ENCODE results near the gene YDJC. TPM values are rescaled to one million over a fixed set of nuclear protein-coding genes. Genes with fewer than 3 reads are reported as not detected.

YDJC gene
- total and polyA plus RNA-seq, 8 donors = 8.1 to 75.3 (median 38.1) TPM

DNA sequence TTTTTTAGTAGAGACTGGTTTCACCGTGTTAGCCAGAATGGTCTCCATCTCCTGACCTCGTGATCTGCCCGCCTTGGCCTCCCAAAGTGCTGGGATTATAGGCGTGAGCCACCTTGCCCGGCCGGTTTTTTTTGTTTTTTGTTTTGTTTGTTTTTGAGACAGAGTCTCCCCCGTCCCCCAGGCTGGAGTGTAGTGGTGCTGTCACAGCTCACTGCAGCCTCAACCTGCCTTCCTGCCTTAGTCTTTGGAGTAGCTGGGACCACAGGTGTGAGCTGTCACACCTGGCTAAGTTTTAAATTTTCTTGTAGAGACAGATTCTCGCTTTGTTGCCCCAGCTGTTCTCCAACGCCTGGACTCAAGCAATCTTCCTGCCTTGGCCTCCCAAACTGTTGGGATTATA is 39.2 kb upstream of the YDJC start:
- Histone ChIP-seq H3K27ac (no peak overlapping the region), H3K4me3 (no peak overlapping the region), H3K9me3 (no peaks in the 10 kb centered on the region), H3K36me3 (peaks cover 35 to 51% (median 50%) of the 10 kb centered on the region in 4 donors), H3K4me1 (peaks cover 4 to 32% (median 28%) of the 10 kb centered on the region in 4 donors), H3K27me3 (no peaks in the 10 kb centered on the region)
- TF ChIP-seq POLR2A (IDR thresholded peaks at IDR 0.05) = no peak
- DNase-seq = no peak
- intact Hi-C loops (cut with DNase I; ENCODE audit: low total_unique reads) = no loop called here
- 52 to 73% (median 57%) methylated on average over 8 to 9 of the region's 9 CpGs for WGBS, 5 donors

DNA sequence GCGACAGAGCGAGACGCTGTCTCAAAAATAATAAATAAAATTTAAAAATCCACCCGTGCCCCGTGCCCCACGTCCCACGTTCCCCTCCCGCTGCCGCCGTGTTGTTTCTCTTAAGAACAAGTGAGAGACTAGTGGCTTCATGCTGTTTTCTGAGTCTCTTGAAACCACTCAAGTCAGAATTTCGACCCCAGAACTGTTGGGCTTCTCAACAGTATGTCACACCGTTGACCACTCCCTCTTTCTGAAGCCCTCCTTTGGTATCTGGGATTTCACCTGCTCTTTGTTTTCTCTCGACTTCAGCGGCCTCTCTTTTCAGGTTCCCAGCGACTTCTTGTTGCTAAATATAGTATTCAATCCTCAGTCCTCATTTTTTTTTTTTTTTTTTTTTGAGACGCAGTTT is 37.0 kb upstream of the YDJC start:
- Histone ChIP-seq H3K4me1 (peaks cover 4 to 32% (median 28%) of the 10 kb centered on the region in 4 donors), H3K4me3 (peak overlapping the region; percentile 61 to 83 (median 75)), H3K9me3 (no peaks in the 10 kb centered on the region), H3K27me3 (no peaks in the 10 kb centered on the region), H3K36me3 (peaks cover 18 to 29% (median 27%) of the 10 kb centered on the region in 4 donors), H3K27ac (peak overlapping the region in 4 of 5 donors; percentile 92 to 95 (median 94))
- no peak for DNase-seq
- no peak for TF ChIP-seq EP300 (IDR thresholded peaks at IDR 0.05)
- TF ChIP-seq CTCF (IDR thresholded peaks at IDR 0.05) = no peak
- TF ChIP-seq POLR2A (IDR thresholded peaks at IDR 0.05) = no peak
- TF ChIP-seq POLR2AphosphoS5 (IDR thresholded peaks at IDR 0.05) = no peak
- WGBS, 5 donors = 32 to 53% (median 35%) methylated on average over 16 of the region's 16 CpGs
- intact Hi-C loops (cut with DNase I; ENCODE audit: low total_unique reads) = no loop called here

- peaks cover 4 to 32% (median 28%) of the 10 kb centered on the region in 4 donors for H3K4me1 ChIP-seq
- intact Hi-C loops (cut with DNase I; ENCODE audit: low total_unique reads) = no loop called here
- 68 to 74% (median 72%) methylated on average over 25 to 26 of the region's 26 CpGs for WGBS, 5 donors
- peak in 1 of 2 donors; percentile 9 for DNase-seq
- no peaks in the 10 kb centered on the region for H3K9me3 ChIP-seq
- H3K27ac ChIP-seq = peak overlapping the region; percentile 92 to 95 (median 95)
- peaks cover 4 to 13% (median 12%) of the 10 kb centered on the region in 4 donors for H3K36me3 ChIP-seq
- H3K4me3 ChIP-seq = peak overlapping the region; percentile 61 to 83 (median 75)
- TF ChIP-seq EP300 (IDR thresholded peaks at IDR 0.05) (no peak), POLR2AphosphoS5 (IDR thresholded peaks at IDR 0.05) (no peak), POLR2A (IDR thresholded peaks at IDR 0.05) (no peak), CTCF (IDR thresholded peaks at IDR 0.05) (no peak)
- H3K27me3 ChIP-seq = no peaks in the 10 kb centered on the region
Measured at GRCh38 chr22:21665047-21665851, 35.4 kb upstream of the YDJC start.

DNA sequence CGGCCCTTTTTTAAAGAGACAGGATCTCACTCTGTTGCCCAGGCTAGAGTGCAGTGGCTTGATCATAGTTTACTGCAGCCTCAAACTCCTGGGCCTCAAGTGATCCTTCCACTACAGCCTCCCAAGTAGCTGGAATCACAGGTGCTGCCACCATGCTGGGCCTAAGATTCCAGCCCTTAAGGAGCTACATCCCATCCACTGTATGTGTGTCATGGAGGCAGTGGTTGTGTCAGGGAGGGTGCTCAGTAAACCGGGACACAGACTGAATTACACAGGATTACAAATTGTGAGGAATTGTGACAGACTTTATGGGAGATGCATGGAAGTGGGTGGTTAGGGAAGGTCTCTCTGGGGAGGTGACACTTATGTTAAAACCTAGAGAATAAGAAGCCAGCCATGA is 33.9 kb upstream of the YDJC start:
- Histone ChIP-seq H3K27me3 (no peaks in the 10 kb centered on the region), H3K27ac (no peak overlapping the region), H3K9me3 (no peaks in the 10 kb centered on the region), H3K4me3 (no peak overlapping the region), H3K36me3 (no peaks in the 10 kb centered on the region), H3K4me1 (peaks cover 4 to 24% (median 20%) of the 10 kb centered on the region in 4 donors)
- no peak for TF ChIP-seq CTCF (IDR thresholded peaks at IDR 0.05)
- TF ChIP-seq EP300 (IDR thresholded peaks at IDR 0.05) = no peak
- TF ChIP-seq POLR2AphosphoS5 (IDR thresholded peaks at IDR 0.05) = no peak
- no peak for TF ChIP-seq POLR2A (IDR thresholded peaks at IDR 0.05)
- WGBS, 5 donors = 86 to 97% (median 90%) methylated on average over 2 of the region's 2 CpGs
- no peak for DNase-seq
- intact Hi-C loops (cut with DNase I; ENCODE audit: low total_unique reads) = no loop called here

DNA sequence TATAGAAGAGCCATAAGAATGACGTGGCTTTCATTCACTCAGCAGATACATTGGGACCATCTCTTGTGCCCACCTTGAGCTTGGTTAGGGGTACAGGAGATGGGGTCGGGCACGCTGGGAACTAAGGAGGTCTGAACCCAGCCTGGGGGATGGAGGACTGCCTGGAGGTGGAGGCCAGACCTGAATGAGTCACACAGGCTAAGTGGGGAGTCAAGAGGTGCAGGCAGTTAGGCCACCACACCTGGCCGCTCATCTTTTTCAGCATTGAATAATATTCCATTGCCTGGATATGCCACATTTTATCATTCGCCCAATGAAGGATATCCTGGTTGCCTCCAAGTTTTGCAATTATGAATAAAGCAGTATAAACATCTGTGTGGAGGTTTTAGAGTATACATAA is 32.2 kb upstream of the YDJC start:
- no peaks in the 10 kb centered on the region for H3K9me3 ChIP-seq
- peaks cover 4 to 26% (median 25%) of the 10 kb centered on the region in 4 donors for H3K4me1 ChIP-seq
- no peak overlapping the region for H3K4me3 ChIP-seq
- DNase-seq = no peak
- intact Hi-C loops (cut with DNase I; ENCODE audit: low total_unique reads) = no loop called here
- H3K27ac ChIP-seq = no peak overlapping the region
- WGBS, 5 donors = 86 to 97% (median 95%) methylated on average over 5 of the region's 5 CpGs
- peaks cover 0 to 14% (median 0%) of the 10 kb centered on the region in 3 donors for H3K27me3 ChIP-seq
- no peak for TF ChIP-seq POLR2AphosphoS5 (IDR thresholded peaks at IDR 0.05)
- TF ChIP-seq CTCF (IDR thresholded peaks at IDR 0.05) = no peak
- TF ChIP-seq POLR2A (IDR thresholded peaks at IDR 0.05) = no peak
- TF ChIP-seq EP300 (IDR thresholded peaks at IDR 0.05) = no peak
- no peaks in the 10 kb centered on the region for H3K36me3 ChIP-seq
